ENCODE results near the gene UIMC1. TPM values are rescaled to one million over a fixed set of nuclear protein-coding genes. Genes with fewer than 3 reads are reported as not detected.
A peak's percentile ranks its signal among the peaks of the same experiment; 100 is the strongest.
"Not testable (repeated sequence)": the region's sequence is repeated elsewhere in the genome, so short reads cannot be mapped to it uniquely, and the experiment has no call there.

Gene UIMC1
- 10 to 100 TPM; 38.7 to 41.4 TPM for total RNA-seq

DNA sequence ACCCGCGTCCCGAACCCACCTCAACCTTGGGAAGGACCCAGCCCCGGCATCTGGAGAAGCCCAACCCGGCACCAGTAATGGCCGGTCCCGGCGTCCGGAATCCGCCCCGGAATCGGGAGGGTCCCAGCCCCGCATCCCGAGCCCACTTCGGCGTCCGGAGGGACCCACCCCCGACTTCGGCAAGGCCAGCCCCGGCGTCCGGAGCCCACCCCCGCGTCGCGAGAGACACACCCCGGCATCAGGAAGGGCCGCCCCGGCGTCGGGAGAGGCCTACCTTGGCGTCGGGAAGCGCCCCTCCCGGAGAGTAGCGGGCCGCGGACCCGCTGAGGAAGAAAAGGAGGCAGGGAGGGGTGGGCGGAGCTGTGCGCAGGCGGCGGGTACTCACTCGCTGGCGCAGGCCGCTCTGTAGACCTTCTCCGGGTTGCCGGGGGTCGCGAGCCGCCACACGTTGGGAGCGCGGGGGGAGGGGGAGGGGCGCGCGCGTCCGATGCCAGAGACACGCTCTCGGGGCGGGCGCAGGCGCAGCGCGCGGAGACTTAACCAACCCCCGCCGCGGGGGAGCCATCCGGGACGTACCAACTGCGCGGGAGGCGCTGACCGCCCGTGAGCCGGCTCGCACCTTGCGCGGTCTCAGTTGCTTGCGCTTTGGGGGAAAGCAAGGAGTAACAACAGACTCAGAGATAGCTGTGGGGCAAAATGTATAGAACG lies at the start of gene UIMC1:
Gene UIMC1, minus strand, starts transcription at position 515 of the 708 bp plus-strand sequence. CDS start 24,164 bp downstream, outside the sequence.
- H3K27ac Mint-ChIP-seq, result peak within 1 kb of the TSS; percentile 91 to 97
- no peaks in the 10 kb centered on the region for H3K9me3 Mint-ChIP-seq
- H3K36me3 Mint-ChIP-seq, result peaks cover 7 to 8% of the 10 kb centered on the region in 2 donors
- peak; percentile 89 to 91 for ATAC-seq
- DNase-seq (ENCODE audit: low spot score in 2 of 2), result peak; percentile 93 to 97

DNA sequence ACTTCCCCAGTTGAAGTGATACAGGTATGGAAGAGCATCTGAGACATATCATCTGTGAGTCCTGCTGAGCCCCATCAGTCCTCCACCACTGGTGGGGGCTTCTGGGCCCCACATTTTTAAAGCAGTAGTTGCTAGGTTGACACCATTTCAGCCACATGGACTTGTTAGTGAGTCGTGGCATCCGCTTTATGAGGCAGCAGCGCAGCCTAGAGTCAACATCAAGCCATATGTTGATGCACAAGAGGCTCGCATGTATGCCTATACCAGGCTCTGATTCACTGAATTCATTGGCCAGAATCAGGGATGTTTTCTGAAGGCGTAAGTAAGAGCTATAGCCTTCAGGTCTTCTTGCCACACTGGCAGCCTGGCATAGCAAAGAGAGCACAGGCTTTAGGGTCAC lies 42.7 kb upstream of the UIMC1 start:
- H3K9me3 Mint-ChIP-seq, result no peaks in the 10 kb centered on the region
- H3K27ac Mint-ChIP-seq, result peak overlapping the region in 1 of 2 donors; percentile 44
- DNase-seq (ENCODE audit: low spot score in 2 of 2) (no peak), ATAC-seq (no peak)
- H3K36me3 Mint-ChIP-seq, result peaks cover 0 to 5% of the 10 kb centered on the region in 2 donors

DNA sequence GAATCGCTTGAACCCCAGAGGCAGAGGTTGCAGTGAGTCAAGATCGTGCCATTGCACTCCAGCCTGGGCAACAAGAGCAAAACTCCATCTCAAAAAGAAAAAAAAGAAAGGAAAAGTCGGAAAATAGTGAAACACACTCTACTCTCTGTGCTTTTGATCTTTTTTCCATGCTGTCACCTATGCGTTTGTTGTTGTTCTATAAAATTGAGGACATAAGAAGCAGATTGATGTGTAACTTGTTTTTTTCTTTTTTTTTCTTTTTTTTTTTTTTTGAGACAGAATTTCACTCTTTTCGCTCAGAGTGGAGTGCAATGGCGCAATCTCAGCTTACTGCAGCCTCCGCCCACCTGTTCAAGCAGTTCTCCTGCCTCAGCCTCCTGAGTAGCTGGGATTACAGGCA lies 42.0 kb upstream of the UIMC1 start:
- not testable (repeated sequence) for H3K9me3 Mint-ChIP-seq; DNase-seq (ENCODE audit: low spot score in 2 of 2); H3K36me3 Mint-ChIP-seq; H3K27ac Mint-ChIP-seq; ATAC-seq

DNA sequence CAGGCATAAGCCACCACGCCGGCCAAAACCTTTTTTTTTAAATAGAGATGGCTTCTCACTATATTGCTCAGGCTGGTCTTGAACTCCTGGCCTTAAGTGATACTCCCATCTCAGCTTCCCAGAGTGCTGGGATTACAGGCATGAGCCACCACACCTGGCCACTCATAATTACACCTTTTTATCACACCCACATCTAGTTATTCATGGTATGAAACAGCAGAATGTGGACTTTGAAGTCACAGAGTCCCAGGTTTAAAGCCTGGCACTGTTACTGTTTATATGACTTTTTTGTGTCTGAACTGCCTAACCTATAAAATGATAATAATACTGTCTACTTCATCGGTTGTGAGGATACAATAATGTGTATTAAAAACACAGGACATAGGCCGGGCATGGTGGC lies 39.1 kb upstream of the UIMC1 start:
- H3K27ac Mint-ChIP-seq, result no peak overlapping the region
- no peaks in the 10 kb centered on the region for H3K9me3 Mint-ChIP-seq
- DNase-seq (ENCODE audit: low spot score in 2 of 2), result no peak
- H3K36me3 Mint-ChIP-seq, result no peaks in the 10 kb centered on the region
- ATAC-seq, result no peak

DNA sequence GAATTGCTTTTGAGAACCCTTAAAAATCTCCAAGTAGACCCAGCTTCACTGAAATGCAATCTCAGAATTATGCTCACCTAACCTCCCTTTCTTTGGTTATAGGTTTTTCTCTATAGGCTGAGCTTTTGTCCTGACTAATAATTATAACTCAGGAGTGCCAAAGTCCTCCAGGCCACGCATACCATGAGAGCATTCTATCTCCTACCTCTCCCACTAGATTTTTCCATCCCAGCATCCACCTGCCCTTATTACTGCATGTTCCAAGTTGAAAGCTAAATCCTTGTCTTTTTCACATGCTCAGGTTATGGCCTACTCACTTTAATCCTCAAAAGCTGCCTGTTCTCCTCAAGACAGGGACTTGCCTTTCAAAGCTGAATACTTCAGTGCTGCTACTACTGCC lies 38.1 kb upstream of the UIMC1 start:
- H3K9me3 Mint-ChIP-seq, result no peaks in the 10 kb centered on the region
- no peaks in the 10 kb centered on the region for H3K36me3 Mint-ChIP-seq
- peak overlapping the region in 1 of 2 donors; percentile 2 for H3K27ac Mint-ChIP-seq
- ATAC-seq, result no peak
- DNase-seq (ENCODE audit: low spot score in 2 of 2), result no peak

GRCh38 chr5:177043958-177044357 lies 37.4 kb upstream of the UIMC1 start:
- H3K36me3 Mint-ChIP-seq, result no peaks in the 10 kb centered on the region
- ATAC-seq (no peak), DNase-seq (ENCODE audit: low spot score in 2 of 2) (no peak)
- H3K9me3 Mint-ChIP-seq, result no peaks in the 10 kb centered on the region
- H3K27ac Mint-ChIP-seq, result peak overlapping the region in 1 of 2 donors; percentile 32

DNA sequence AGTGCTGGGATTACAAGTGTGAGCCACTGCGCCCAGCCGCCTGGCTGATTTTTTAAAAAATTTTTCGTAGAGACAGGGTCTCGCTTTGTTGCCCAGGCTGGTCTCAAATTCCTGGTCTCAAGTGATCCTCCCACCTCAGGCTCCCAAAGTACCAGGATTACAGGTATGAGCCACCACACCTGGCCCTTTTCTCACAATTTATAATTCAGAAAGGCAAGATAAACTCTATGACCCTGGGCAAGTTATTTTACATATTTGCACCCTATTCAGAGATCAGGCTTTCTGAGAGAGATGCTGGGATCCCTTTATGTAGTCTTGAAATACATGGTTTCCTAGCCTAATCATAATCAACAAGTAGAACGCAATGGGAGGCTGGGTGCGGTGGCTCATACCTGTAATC lies 36.5 kb upstream of the UIMC1 start:
- no peaks in the 10 kb centered on the region for H3K9me3 Mint-ChIP-seq
- no peaks in the 10 kb centered on the region for H3K36me3 Mint-ChIP-seq
- H3K27ac Mint-ChIP-seq, result no peak overlapping the region
- DNase-seq (ENCODE audit: low spot score in 2 of 2) (no peak), ATAC-seq (no peak)

GRCh38 chr5:177041936-177042335 lies 35.4 kb upstream of the UIMC1 start:
- no peaks in the 10 kb centered on the region for H3K9me3 Mint-ChIP-seq
- DNase-seq (ENCODE audit: low spot score in 2 of 2) (no peak), ATAC-seq (no peak)
- no peak overlapping the region for H3K27ac Mint-ChIP-seq
- no peaks in the 10 kb centered on the region for H3K36me3 Mint-ChIP-seq

GRCh38 chr5:177040814-177041420 lies 34.3 kb upstream of the UIMC1 start:
- ATAC-seq (no peak), DNase-seq (ENCODE audit: low spot score in 2 of 2) (no peak)
- Mint-ChIP-seq H3K27ac (no peak overlapping the region), H3K36me3 (no peaks in the 10 kb centered on the region), H3K9me3 (no peaks in the 10 kb centered on the region)

GRCh38 chr5:177036921-177037320 lies 30.3 kb upstream of the UIMC1 start:
- Mint-ChIP-seq H3K9me3 (no peaks in the 10 kb centered on the region), H3K27ac (no peak overlapping the region), H3K36me3 (peaks cover 4 to 19% of the 10 kb centered on the region in 2 donors)
- no peak for ATAC-seq
- no peak for DNase-seq (ENCODE audit: low spot score in 2 of 2)

DNA sequence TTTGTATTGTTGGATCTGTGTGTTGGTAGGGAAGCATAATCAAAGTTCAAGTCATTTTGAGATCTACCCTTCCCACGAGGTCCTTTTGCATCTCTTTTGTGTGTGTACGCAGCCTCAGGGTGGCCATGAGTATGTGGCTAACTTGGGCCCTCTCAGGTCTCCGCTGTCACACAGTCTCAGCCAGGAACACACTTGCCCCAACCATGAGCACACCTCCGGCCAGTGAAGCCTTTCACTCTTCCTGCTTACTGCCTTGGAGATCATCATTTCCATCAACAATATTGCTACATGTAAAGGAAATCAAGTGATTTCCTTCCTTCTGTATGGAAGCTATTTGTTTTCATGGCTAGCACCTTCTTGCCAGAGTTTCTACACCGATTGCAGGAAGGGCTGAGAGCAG lies 29.9 kb upstream of the UIMC1 start:
- H3K27ac Mint-ChIP-seq, result no peak overlapping the region
- no peak for ATAC-seq

GRCh38 chr5:177035976-177036375 lies 29.4 kb upstream of the UIMC1 start:
- ATAC-seq (no peak), DNase-seq (ENCODE audit: low spot score in 2 of 2) (no peak)
- H3K27ac Mint-ChIP-seq, result no peak overlapping the region
- H3K9me3 Mint-ChIP-seq, result peaks cover 6% of the 10 kb centered on the region in 2 donors
- peaks cover 12 to 28% of the 10 kb centered on the region in 2 donors for H3K36me3 Mint-ChIP-seq

More for the DNA sequence above, 29.9 kb upstream of the UIMC1 start:
- Mint-ChIP-seq H3K36me3 (peaks cover 8 to 24% of the 10 kb centered on the region in 2 donors), H3K9me3 (peaks cover 3% of the 10 kb centered on the region in 2 donors)
- DNase-seq (ENCODE audit: low spot score in 2 of 2), result no peak

- DNase-seq (ENCODE audit: low spot score in 2 of 2), result no peak
- Mint-ChIP-seq H3K9me3 (peaks cover 6% of the 10 kb centered on the region in 2 donors), H3K36me3 (peaks cover 21 to 59% of the 10 kb centered on the region in 2 donors), H3K27ac (no peak overlapping the region)
- no peak for ATAC-seq
Observed at GRCh38 chr5:177029498-177029897, 22.9 kb upstream of the UIMC1 start.

GRCh38 chr5:177027665-177028064 lies 21.1 kb upstream of the UIMC1 start:
- Mint-ChIP-seq H3K9me3 (peaks cover 6% of the 10 kb centered on the region in 2 donors), H3K36me3 (peaks cover 25 to 56% of the 10 kb centered on the region in 2 donors), H3K27ac (no peak overlapping the region)
- ATAC-seq (no peak), DNase-seq (ENCODE audit: low spot score in 2 of 2) (no peak)

DNA sequence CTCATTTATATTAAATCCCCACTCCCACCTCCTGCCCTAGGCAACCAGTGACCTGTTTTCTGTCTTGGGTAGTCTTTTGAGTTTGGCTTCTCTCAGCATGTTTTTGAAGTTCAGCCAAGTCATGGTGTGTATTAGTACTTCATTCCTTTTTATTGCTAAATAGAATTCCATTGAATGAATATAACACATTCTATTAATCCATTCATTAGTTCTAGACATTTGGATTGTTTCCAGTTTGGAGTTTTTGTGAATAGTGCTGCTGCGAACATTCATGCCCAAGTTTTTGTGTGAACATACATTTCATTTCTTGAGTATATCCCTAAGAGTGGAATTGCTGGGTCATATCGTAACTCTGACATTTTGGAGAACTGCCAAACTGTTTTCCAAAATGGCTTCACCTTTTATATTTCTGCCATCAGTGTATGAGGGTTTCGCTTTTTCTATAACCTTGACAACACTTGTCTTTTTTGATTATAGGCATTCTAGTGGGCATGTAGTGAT lies 18.6 kb upstream of the UIMC1 start:
- Mint-ChIP-seq H3K9me3 (no peaks in the 10 kb centered on the region), H3K27ac (no peak overlapping the region), H3K36me3 (peaks cover 26 to 43% of the 10 kb centered on the region in 2 donors)
- DNase-seq (ENCODE audit: low spot score in 2 of 2), result no peak
- no peak for ATAC-seq

GRCh38 chr5:177024559-177024958 lies 18.0 kb upstream of the UIMC1 start:
- Mint-ChIP-seq H3K27ac (peak overlapping the region in 1 of 2 donors; percentile 67), H3K36me3 (peaks cover 23 to 39% of the 10 kb centered on the region in 2 donors), H3K9me3 (no peaks in the 10 kb centered on the region)
- peak in 1 of 2 donors; percentile 24 for ATAC-seq
- no peak for DNase-seq (ENCODE audit: low spot score in 2 of 2)

DNA sequence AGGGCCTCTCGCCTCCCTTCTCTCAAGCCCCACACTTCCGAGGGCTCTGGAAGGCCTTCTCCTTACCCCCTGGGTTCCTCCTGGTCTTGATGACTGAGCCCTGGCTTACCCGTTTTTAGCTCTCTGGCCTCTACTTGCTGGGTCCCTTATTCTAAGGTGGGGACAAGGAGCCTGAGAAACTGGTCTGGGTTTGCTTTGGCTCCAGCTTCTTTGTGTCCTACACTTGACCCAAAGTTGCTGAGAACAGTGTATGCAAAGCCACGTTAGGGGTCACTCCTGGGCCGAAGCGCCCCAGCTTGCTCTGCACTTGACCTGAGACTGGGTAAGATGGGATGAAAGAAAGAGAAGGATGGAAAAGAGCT lies 16.7 kb upstream of the UIMC1 start:
- DNase-seq (ENCODE audit: low spot score in 2 of 2), result peak in 1 of 2 donors; percentile 27
- Mint-ChIP-seq H3K9me3 (no peaks in the 10 kb centered on the region), H3K36me3 (peaks cover 18 to 31% of the 10 kb centered on the region in 2 donors), H3K27ac (peak overlapping the region; percentile 99 to 100)
- peak; percentile 3 to 4 for ATAC-seq

Measured in activated naive CD4-positive, alpha-beta T cell treated with anti-CD3 and anti-CD28 coated beads, Interleukin-2, amount 50 U/mL, for 72 hours (primary cell).